IPS DF 4.7 (cell line): ENCODE data around the gene SLC11A1.

Source experiments
- DNase-seq: peaks from one replicate; pipeline ENCODE4 v3.0.0-alpha.2; 2013; ENCODE audit warnings: low spot score; ENCODE audit errors: extremely low read depth

The SLC11A1 gene

DNA sequence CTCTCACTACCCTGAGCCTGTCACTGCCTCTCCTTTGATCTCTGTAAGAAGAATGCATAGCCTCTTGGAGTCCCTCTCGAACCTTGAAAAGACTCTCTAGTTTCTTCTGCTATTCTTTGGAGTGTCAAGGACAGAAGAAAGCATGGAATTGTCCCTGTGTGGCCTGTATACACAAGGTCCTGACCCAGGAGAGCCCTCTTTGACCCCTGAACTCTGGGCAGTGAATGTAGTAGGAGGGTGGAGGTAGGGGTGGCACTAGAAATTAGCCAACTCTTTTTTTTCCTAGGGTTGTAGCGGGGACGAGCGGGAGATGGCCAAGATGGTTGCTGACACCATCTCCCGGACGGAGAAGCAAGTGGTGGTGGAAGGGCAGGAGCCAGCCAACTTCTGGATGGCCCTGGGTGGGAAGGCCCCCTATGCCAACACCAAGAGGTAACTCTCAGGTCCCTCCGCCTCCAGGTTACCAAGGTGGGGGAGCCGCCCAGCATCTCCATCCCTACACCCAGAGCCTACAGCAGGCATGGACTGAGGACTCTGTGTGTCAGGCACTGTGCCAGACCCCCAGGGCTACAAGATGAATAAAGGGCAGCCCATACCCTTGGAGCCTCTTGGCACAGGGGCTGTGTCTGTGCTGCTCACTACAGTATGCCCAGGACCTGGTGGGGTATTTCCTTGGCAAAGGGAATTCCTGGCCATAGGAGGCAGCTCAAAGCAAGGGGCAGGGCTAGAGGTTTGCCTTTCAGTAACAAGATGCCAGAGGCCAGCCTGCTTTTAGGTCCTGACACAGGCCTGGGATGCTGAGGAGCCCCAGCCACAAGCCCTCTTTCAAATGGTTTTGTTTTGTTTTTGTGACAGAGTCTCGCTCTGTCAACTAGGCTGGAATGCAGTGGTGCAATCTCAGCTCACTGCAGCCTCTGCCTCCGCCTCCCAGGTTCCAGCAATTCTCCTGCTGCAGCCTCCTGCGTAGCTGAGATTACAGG is 53.2 kb downstream of the SLC11A1 start:
- DNase-seq = no peak

DNA sequence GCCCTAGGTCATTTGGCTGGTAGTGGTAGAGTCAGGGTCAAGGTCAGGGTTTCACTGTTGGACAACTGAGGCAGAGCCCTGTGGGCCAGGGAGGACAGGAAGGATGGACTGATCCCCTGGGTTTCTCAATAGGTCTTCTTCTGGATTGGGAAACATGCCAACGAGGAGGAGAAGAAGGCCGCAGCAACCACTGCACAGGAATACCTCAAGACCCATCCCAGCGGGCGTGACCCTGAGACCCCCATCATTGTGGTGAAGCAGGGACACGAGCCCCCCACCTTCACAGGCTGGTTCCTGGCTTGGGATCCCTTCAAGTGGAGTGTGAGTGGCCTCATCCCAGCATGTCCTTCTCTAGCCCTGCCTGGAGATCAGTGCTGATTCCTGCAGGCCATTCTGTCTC is 54.9 kb downstream of the SLC11A1 start:
- DNase-seq = no peak

DNA sequence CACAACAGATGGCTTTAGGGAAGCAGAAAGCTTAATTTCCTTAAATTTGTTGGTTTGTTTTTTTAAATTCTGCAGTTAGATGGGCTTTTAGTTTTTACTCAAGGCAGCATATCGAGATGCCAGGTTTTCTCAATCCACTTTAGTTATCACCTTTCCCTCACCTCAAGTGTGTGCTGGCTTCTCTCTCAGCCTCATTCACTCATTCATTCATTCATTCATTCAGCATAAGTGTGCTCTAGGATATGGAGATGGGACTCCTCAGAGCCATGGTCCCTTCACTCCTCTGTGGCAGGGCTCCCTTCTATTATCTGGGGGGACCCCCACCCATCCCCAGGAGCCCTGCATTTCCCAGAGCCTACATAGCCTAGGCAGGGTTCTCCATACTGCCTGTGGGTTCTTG is 55.9 kb downstream of the SLC11A1 start:
- no peak for DNase-seq

GRCh38 chr2:218438596-218438995 is 56.5 kb downstream of the SLC11A1 start:
- DNase-seq = no peak

DNA sequence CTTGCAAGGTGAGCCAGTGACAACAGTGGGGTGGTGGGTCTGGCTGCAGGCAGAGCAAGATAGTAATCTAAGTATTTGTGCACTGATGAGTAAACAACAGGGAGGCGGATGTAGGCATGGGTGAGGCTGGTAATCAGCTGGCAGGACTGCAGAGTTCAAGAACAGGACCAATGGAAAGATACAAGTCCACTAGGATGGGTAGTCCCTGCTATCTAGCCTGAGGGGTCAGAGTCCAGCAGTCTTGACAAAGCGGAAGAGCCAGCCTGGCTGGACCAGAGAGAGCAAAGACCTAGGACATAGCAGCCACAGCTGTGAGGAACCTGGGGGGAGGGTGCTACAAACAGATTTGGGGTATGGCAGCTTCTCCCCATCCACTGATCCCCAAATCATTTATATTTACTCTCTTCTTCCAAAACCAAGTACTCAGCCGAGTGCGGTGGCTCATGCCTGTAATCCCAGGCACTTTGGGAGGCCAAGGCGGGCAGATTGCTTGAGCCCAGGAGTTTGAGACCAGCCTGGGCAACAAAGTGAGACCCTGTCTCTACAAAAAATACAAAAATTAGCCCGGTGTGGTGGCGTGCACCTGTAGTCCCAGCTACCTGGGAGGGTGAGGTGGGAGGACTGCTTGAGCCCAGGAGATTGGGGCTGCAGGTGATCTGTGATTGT is 62.8 kb downstream of the SLC11A1 start:
- DNase-seq = no peak

- DNase-seq = no peak
Observed at GRCh38 chr2:218445602-218446001, 63.5 kb downstream of the SLC11A1 start.
